HG02798 (cell line): ENCODE data around the gene WAPL.
"Not testable (repeated sequence)": the region's sequence is repeated elsewhere in the genome, so short reads cannot be mapped to it uniquely, and the experiment has no call there.

ENCODE experiments used
- ATAC-seq: cut with Tn5 transposase; IDR thresholded peaks from one replicate; pipeline ENCODE4 v1.9.1; 2021; ENCODE audit warnings: mild to moderate bottlenecking; ENCODE audit not compliant: unreplicated experiment, poor library complexity

Gene WAPL

GRCh38 chr10:86391986-86392722 is 129.4 kb downstream of the WAPL start:
- peak; percentile 21 for ATAC-seq

GRCh38 chr10:86391236-86391840 is 130.3 kb downstream of the WAPL start:
- ATAC-seq, result no peak

- ATAC-seq, result no peak
Measured at GRCh38 chr10:86390337-86391120, 131.1 kb downstream of the WAPL start.

GRCh38 chr10:86389441-86390193 is 132.0 kb downstream of the WAPL start:
- ATAC-seq, result peak; percentile 63

GRCh38 chr10:86389109-86389440 is 132.5 kb downstream of the WAPL start:
- ATAC-seq, result not testable (repeated sequence)

GRCh38 chr10:86388119-86388704 is 133.4 kb downstream of the WAPL start:
- ATAC-seq, result no peak

GRCh38 chr10:86387178-86387794 is 134.3 kb downstream of the WAPL start:
- no peak for ATAC-seq

- no peak for ATAC-seq
Measured at GRCh38 chr10:86385806-86386205, 135.8 kb downstream of the WAPL start.
